ENCODE measurements around the gene GOLGA8S.
"Not testable (repeated sequence)": the region's sequence is repeated elsewhere in the genome, so short reads cannot be mapped to it uniquely, and the experiment has no call there.

GOLGA8S gene

DNA sequence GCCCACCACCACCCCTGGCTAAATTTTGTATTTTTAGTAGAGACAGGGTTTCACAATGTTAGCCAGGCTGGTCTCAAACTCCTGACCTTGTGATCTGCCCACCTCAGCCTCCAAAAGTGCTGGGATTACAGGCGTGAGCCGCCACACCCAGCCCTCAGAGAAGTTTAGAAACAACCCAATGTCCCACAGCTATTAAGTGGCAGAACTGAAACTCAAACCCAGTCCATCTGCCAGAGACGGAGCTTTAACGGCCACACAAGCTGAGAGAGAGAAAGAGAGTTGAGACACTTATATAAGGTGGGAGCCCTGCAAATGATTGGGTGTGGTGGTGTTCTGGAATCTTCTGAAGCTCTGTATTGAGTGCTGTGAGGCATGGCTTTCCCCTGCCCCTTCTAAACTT is 43.8 kb downstream of the GOLGA8S start:
- not testable (repeated sequence) for DNase-seq

DNA sequence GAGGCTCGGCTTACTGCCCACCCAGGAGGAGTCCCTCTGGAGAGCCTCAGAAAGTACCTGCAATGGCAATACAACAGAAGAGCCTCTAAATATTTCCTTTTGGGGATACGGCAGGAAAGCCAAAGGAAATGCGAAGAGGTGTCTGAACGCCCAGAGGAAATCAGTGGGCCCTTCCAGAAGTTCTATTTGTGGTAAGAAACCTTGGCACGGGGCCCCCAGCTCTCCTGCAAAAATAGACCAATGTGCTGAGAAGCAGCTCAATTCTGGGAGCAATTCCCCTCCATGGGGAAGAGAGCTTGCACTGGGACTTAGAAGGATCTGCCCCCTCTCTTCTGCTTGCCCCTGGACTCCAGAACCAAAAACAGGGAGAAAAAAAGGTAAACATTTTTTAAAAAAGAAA is 44.7 kb downstream of the GOLGA8S start:
- DNase-seq, result not testable (repeated sequence)

DNA sequence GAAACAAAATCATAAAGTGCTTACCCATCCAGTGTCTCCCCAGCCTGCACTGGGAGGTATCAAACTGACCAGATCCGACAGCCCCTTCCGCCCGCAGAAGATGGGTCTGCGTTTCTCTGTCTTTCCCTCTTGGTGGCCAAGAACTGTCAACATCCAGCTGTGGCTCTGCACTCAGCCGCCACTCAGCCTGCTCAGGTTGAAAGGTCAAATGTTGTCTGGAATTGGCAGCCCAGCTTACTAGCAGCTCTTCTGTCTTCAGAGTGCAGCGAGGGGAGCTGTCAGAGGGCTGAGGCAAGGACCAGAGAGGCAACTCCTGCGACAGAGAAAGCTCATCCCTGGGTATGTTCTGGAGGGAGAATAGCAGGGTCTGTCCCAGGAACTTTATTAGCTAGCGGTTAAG is 47.1 kb downstream of the GOLGA8S start:
- DNase-seq, result no peak

DNA sequence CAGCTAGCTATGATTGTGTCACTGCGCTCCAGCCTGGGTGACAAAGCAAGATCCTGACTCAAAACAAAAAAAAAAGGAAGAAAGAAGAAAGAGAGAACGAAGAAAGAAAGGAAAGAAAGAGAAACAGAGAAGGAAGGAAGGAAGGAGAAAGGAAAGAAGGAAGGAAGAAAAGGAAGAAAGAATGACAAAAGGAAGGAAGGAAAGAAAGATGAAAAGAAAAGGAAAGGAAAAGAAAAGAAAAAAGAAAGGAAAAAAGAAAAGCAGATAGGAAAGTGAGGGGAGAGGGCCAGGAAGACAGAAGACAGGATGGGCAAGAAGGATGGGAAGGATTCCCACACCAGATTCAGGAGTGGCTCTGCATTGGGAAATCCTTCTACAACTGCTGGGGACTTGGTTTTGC is 47.6 kb downstream of the GOLGA8S start:
- no peak for DNase-seq

DNA sequence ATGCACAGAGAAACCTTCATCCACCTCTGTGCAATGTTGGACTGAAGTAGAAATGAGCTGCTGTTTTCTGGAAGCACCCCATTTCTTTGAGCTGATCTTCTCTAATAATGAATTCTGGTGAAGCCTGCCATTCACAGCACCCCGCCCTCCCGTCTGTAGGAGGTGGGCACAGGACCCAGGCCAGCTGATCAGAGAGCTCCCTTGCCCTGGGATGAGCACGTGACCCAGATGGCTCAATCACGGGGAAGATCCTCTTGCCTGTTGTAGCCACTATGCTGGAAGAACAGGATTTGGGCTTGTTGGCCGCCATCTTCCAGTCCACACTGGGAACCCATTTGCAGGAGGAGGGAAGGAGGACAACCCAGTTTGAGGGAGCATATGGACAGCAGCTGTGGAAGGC is 48.0 kb downstream of the GOLGA8S start:
- DNase-seq, result no peak

DNA sequence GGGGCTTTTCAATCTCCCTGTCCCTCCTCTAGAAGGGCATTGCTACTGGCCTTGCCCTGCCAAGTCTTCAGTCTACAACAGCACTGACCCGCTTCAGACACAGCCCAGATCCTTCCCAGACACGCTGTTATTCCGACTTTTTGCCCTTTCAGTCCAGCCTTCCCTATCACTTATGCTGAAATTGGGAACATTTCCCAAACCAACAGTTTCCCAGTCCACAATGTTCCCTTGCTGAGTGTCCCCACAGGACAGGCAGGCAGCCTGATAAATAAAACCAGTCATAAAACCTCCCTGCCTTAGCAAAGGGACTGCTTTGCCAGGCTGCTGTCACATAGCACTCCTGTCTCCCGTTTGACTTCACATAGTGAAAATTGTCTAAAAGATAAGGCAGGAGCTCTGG is 49.0 kb downstream of the GOLGA8S start:
- DNase-seq, result no peak

DNA sequence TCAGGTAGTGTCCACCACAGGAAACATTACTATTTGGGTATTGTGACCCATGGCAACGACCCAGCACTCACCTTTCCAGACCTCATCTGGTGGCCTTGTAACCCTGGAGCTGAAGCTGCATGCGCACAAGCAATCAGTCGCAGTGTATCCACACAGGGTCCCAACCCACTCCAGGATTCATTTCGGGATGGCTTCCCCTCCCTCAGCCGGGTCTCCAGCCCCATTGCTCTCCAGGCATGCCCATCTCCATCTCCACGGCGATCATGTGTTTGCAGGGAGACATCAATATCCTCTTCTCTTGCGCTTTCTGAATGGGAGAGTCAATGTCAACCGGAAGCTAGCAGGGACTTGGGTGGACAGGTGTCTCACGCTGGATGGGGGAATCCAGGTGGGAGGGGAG is 57.3 kb downstream of the GOLGA8S start:
- DNase-seq, result no peak

DNA sequence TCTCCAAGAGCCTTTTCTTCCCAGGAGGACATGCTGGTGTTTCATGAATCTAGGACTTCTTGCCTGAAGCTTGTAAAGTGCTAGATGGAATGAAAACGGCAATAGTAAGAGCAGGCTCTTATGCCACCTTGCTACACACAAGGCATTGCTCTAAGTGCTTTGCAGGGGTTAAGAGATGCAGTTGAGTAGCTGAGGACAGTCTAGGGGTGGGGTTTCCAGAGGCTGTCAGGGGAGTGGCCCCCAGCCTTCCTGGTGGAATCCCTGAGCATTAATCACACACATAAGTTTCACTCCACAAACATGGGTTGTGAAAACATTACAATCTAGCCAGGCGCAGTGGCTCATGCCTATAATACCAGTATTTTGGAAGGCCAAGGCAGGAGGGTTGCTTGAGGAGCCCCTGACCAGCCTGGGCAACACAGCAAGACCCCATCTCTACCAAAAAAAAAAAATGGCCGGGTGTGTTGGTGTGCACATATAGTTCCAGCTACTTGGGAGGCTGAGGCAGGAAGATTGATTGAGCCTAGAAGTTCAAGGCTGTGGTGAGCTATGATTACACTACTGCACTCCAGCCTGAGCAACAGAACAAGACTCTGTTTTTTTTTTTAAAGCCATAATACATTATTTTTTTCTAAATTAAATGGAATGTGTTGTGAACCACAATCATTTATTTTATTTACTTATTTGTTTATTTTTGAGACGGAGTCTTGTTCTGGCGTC is 58.5 kb downstream of the GOLGA8S start:
- not testable (repeated sequence) for DNase-seq
